ENCODE results near the gene CEL.

GRCh38 chr9:133029994-133030316, 31.8 kb upstream of the CEL start:
- no peak for TF ChIP-seq EZH2 (IDR thresholded peaks at IDR 0.05; ENCODE audit: borderline replicate concordance, low read depth, low read length, poor library complexity, severe bottlenecking)
- no peak for TF ChIP-seq CTCF (conservative IDR thresholded peaks at IDR 0.05; ENCODE audit: low read depth, low read length)

All from A673 (cell line).